NCI-H1694 (cell line): ENCODE results near the gene XPNPEP3.
"Not testable (repeated sequence)": the region's sequence is repeated elsewhere in the genome, so short reads cannot be mapped to it uniquely, and the experiment has no call there.

ENCODE experiments used
- DNase-seq: peaks from one replicate; lab custom pipeline; 2025; lab: John Stamatoyannopoulos, UW

XPNPEP3 gene

DNA sequence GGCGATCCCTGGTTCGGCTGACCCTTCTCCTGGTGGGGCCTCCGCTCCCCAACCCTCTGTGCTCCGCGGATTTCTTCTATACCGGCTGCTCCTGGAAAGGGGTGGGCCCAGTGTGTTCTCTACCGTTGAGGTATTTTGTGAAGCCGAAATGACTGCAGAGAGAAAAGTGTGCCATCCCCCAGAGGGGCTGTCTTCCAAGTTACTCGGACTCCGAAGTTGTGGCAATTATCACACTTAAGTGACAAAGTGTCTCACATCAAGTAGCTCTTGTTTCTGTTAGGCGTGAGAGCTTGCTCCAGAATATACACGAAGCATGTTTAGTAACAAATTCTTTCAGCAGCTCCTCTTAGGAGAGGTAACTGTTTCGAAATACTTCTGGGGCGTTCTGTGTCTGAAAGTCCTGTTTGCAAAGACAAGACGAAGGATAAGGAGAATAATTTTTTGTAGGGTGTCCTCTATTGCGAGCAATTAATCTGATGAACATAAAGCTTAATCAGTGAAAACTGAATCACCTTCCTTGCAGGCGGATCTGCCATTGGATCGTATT lies 434 bp downstream of the XPNPEP3 start:
- DNase-seq, result no peak

DNA sequence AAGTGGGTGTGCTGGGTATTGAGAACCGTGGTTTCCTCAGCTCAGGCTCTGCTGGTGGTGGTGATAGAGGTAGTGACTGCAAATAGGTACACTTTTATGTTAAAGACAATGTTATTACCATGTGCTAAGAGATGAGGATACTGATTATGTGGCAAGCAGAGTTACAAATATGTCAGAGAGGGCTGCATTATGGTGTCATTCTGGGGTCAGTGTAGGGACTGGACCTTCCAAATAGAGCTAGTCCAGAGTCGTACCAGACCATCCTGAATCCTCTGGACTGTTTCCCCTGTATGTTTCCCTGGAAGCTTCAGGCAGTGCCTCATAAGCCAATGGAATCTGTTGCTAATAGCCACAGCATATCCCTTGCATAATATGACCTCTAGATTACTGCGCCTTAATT lies 5.1 kb downstream of the XPNPEP3 start, which contains the start of gene DNAJB7:
Gene DNAJB7 (minus strand): TSS at position 101 of the 400 bp plus-strand sequence. CDS start 119 bp downstream, outside the sequence.
- no peak for DNase-seq

GRCh38 chr22:40862537-40862936 lies 5.6 kb downstream of the XPNPEP3 start:
- DNase-seq, result no peak

- no peak for DNase-seq
These were observed 10.2 kb downstream of the XPNPEP3 start for GRCh38 chr22:40867109-40867508.

- DNase-seq, result not testable (repeated sequence)
These were observed 11.4 kb downstream of the XPNPEP3 start for GRCh38 chr22:40868379-40868778.

GRCh38 chr22:40874016-40874415 lies 17.1 kb downstream of the XPNPEP3 start:
- no peak for DNase-seq

GRCh38 chr22:40875111-40875510 lies 18.2 kb downstream of the XPNPEP3 start:
- no peak for DNase-seq

GRCh38 chr22:40876907-40877306 lies 20.0 kb downstream of the XPNPEP3 start:
- DNase-seq, result no peak

GRCh38 chr22:40877488-40877887 lies 20.5 kb downstream of the XPNPEP3 start:
- DNase-seq, result no peak

DNA sequence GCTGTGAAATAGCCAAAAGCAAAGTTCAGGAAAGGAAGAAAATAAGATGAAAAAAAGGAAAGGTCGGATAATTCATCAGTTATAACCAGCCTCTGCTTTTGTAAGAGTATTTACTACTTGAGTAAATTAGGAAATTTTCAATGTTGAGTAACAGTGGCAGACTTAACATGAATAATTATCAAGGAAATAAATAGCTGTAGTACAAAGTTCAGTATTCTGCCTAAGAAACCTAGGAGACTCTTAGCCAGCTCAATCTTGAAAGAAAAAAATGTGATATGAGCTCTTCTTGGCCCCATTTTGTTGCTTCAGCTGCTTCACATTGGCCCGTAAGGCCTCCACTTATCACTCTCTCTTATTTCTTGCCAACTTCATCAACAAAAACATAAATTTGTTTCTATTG lies 22.0 kb downstream of the XPNPEP3 start:
- no peak for DNase-seq

- DNase-seq, result no peak
These were observed 32.2 kb downstream of the XPNPEP3 start for GRCh38 chr22:40889116-40889515.

DNA sequence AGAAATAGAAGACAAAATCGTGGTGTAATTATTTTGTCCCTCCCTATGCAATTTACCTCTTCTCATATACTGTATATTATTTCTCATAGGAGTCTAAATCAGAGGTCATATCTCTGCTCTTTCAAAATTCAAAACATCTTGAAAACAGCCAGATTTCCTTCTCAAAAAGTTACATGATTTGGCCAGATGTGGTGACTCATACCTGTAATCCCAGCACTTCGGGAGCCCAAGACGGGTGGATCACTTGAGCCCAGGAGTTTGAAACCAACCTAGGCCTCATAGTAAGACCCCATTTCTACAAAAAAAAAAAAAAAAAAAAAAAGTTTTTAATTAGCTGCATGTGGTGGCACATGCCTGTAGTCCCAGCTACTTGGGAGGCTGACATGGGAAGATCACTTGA lies 33.9 kb downstream of the XPNPEP3 start:
- no peak for DNase-seq

- DNase-seq, result no peak
These were observed 37.5 kb downstream of the XPNPEP3 start for GRCh38 chr22:40894417-40894816.

DNA sequence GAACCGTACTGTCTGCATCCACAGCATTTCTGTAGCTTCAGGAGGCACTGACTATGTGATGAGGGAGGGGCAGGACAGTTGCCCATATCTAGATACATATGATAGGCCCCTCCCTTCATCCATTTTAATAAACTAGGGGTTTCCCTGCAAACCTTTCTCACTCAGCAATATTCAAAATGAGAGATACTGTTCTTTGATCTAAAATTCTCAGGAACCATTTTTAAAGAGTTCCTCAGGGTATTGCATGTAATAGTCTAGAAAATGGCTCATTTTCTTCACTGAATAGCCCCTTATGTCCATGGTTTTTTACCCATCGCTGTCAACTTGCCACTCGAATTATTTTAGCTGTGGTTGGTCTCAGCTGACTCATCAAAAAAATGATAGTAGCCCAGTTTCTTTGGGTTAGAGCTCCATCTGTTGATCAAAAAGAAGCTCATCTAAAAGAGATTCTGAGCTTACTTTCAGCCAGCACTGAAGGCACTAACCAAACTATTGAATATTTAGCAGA lies 42.0 kb downstream of the XPNPEP3 start:
- DNase-seq, result peak; percentile 52

DNA sequence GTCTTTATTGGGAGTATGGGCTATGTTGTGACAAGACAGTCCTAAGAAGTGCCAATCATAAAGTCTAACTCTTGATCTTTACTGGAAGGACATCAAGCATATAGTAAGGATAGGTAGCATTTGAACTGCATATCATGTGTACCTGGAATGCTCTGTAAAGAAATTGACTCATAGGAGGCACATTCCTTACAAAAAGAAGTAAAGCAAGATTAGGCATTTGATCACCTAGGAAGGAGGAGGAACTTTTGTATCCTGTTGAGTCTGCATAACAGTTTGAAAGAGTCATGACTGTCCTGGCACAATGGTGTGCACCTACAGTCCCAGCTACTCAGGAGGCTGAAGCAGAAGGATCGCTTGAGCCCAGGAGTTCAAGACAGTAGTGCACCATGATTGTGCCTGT lies 47.2 kb downstream of the XPNPEP3 start:
- DNase-seq, result no peak

GRCh38 chr22:40908895-40909294 lies 51.9 kb downstream of the XPNPEP3 start:
- DNase-seq, result no peak

DNA sequence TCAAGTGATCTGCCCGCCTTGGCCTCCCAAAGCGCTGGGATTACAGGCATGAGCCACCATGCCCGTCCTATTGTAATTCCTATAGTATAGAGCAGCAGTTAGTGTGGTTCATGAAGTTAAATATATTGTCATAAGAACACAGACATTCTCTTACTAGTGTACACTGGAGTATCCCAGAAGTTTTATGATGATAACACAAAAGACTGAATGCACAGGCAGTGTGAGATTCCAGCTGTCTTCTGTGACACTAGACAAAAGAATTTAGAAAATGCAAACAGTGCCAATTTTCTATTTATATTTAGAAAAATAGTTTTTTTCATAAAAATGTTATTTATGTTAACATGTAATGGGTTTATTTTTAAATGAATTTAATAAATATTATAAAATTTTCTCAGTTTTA lies 54.8 kb downstream of the XPNPEP3 start:
- no peak for DNase-seq

DNA sequence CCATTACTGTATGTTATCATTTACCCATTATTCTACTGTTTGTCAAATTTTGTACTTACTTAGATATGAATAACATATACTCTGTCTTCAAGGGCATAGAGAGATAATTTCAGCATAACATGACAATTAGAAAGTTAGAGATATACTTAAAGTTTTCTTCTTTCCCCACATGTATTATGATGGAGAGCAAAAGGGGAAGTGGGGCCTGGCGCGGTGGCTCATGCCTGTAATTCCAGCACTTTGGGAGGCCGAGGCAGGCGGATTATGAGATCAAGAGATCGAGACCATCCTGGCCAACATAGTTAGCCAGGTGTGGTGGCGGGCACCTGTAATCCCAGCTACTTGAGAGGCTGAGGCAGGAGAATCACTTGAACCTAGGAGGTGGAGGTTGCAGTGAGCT lies 56.0 kb downstream of the XPNPEP3 start:
- not testable (repeated sequence) for DNase-seq

DNA sequence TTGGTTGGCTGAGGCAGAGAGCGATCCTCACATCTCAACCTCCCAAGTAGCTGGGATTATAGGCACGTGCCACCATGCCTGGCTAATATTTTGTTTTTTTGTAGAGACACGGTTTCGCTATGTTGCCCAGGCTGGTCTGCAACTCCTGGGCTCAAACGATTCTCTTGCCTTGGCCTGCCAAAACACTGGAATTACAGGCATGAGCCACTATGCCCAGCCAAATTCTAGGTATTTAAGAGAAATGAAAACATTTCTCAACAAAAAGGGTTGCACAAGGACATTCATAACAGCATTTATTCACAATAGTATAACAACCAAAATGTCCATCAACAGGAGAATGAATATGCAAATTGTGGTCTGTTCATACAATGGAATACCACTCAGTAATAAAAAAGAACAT lies 62.5 kb downstream of the XPNPEP3 start:
- DNase-seq, result no peak

DNA sequence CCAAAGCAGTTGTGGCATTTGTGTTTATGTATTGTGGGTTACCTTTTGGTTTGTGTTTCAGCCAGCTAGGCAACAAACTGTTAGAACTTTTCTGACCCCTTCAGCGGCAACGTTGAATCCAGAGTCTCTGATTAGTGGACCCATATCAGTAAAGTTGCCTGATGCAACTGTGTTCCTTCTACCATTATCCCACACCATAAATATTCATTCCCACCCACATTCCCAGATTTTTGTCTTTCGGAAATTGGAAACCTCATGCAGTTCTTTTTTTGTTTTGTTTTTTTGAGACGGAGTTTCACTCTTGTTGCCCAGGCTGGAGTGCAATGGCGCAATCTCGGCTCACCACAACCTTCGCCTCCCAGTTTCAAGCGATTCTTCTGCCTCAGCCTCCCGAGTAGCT lies 63.6 kb downstream of the XPNPEP3 start:
- no peak for DNase-seq

GRCh38 chr22:40922484-40923303 lies 65.7 kb downstream of the XPNPEP3 start:
- peak; percentile 68 for DNase-seq

GRCh38 chr22:40928657-40929056 lies 71.7 kb downstream of the XPNPEP3 start:
- no peak for DNase-seq

- DNase-seq, result no peak
These were observed 75.4 kb downstream of the XPNPEP3 start for GRCh38 chr22:40932396-40932795.
